Measurements from ENCODE around the gene TMEM221. TPM values are rescaled to one million over a fixed set of nuclear protein-coding genes. Genes with fewer than 3 reads are reported as not detected.

TMEM221 gene
- total RNA-seq, result 0.25 TPM in 1 of 2 replicates, not detected in the other

DNA sequence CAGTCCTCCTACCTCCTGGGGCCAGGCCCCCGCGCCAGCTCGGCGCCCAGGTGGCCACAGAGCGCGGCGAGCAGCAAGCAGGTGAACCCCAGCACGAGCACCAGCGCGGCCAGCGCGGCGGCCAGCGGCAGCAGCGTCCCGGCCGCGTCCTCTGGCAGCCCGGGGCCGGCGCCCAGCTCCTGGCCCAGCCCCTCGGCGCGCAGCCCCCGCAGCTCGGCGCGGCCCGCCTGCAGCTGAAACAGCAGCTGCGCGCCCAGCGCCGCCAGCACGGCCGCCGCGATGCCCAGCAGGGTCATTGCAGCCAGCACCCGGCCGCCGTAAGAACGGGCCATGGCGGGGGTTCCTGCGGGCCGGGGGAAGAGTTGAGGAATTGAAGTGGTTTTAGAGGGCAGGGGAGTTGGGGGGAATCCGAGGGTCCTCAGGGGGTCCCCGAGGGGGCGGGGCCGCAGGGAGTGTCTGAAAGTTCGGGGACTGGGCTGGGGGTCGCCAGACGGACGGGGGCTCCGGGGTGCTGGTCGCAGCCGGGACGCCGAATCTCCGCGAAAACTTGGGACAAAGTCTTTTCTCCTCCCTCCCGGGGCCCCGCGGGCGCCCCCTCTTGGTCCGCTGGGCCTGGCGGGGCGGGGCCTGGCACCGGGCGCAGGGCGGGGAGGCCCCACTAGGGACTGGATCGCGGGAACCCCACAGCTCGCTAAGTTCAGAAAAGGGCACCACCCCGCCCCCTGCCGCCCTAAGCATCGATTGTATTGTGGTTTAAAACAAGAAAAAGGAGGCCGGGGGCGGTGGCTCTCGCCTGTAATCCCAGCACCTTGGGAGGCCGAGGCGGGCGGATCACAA, at the start of gene TMEM221:
TMEM221 (minus strand) TSS at position 538 of the 837 bp plus-strand sequence; CDS start at position 332, 206 bp downstream.

GRCh38 chr19:17470068-17470841, 21.8 kb upstream of the TMEM221 start, which contains the start of gene SLC27A1:
SLC27A1 (plus strand) TSS chr19:17470524; CDS start chr19:17470541, 17 bp downstream.

DNA sequence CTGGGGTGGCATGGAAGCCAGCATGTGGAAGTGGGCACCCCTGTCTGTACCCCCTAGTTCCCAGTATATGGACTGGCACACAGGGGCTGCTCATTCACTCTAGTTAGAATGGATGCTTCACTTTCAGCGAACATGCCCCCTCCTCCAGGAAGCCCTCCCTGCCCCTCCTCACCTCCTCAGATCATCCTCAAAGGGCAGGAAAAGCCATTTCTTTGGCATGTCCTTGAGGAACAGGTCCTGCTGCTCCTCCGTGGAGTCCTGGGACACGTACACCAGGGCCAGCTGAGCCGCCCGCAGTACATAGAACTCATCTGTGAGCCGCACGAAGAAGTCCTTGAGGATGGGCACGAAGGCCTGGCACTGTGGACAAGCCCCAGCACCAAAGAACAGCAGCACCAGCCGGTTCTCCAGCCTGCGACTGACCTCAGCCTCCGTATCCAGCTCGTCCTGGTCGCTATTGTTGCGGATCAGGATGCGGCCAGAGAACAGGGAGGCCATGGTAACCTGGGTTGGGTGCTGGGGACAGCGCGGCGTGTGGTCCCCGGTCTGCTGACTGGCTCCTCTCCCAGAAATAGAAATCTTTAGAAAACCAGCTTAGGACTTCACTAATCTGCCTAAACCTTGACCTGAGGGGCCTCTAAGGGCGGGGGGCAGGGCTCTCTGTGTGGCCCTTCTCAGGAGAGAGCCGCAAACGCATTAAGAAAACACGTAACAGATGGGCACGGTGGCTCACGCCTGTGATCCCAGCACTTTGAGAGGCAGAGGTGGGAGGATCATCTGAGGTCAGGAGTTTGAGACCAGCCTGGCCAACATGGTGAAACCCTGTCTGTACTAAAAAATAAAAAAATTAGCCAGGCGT, 12.1 kb upstream of the TMEM221 start, which contains the start of gene NXNL1:
NXNL1 (minus strand) TSS at position 555 of the 859 bp plus-strand sequence; CDS start at position 498, 57 bp downstream.

DNA sequence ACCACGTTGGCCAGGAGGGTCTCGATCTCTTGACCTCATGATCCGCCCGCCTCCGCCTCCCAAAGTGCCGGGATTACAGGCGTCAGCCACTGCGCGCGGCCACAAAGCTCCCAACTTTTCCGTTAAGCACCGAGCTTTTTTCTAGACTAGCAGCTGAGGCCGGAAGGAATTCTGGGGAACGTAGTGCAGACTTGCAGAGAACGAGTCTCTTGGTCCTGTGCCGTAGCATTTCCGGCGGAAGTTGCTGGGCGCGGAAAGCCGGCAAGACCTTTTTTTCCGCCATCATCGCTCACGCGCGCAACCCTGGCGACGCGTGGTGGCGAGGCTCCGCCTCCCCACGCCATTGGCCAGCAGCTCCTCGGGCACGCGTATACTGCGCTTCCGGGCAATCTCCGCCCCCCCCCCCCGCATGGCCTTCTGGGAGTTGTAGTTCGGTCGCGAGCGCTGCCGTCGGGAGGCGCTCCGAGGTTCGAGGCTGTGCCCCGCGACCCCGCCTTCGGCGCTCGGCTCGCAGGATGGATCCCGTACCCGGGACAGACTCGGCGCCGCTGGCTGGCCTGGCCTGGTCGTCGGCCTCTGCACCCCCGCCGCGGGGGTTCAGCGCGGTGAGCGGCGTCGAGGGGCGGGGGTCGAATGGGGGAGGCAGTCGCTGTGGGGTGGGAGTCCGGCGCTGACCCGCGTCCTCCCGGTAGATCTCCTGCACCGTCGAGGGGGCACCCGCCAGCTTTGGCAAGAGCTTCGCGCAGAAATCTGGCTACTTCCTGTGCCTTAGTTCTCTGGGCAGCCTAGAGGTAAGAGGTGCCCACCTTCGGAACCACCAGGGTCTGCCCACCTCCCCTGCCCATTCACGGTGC, 28.6 kb downstream of the TMEM221 start, which contains the start of gene MVB12A:
MVB12A (plus strand) TSS at position 427 of the 854 bp plus-strand sequence; CDS start at position 516, 89 bp downstream.

GRCh38 chr19:17405250-17406045, 43.0 kb downstream of the TMEM221 start, which contains the start of gene BST2:
BST2 (minus strand) TSS chr19:17405630; CDS start chr19:17405575, 55 bp downstream.

GRCh38 chr19:17393914-17394313, 54.6 kb downstream of the TMEM221 start, which contains the start of gene CCDC194:
CCDC194 (minus strand) TSS chr19:17394196; CDS start chr19:17394158, 38 bp downstream.

Other genes with a start within 250 kb of the TMEM221 start
- gene USE1, start 233.3 kb downstream of the TMEM221 start, total RNA-seq, result 29.3 and 29.7 TPM in 2 replicates
- 5.9 and 7.8 TPM in 2 replicates for gene OCEL1, start 222.4 kb downstream of the TMEM221 start, total RNA-seq
- 48.0 and 52.5 TPM in 2 replicates for gene NR2F6, start 202.7 kb downstream of the TMEM221 start, total RNA-seq
- gene USHBP1, start 183.9 kb downstream of the TMEM221 start, total RNA-seq, result 0.25 and 0.44 TPM in 2 replicates
- gene BABAM1, start 181.2 kb downstream of the TMEM221 start, total RNA-seq, result 47.7 and 49.2 TPM in 2 replicates
- gene ANKLE1, start 166.8 kb downstream of the TMEM221 start, total RNA-seq, result 0.12 TPM in 1 of 2 replicates, not detected in the other
- gene ABHD8, start 145.2 kb downstream of the TMEM221 start, total RNA-seq, result 7.2 TPM in 2 replicates
- 98.2 and 107 TPM in 2 replicates for gene MRPL34, start 142.8 kb downstream of the TMEM221 start, total RNA-seq
- 33.1 and 42.0 TPM in 2 replicates for gene DDA1, start 139.1 kb downstream of the TMEM221 start, total RNA-seq
- 3.1 and 3.9 TPM in 2 replicates for gene ANO8, start 113.8 kb downstream of the TMEM221 start, total RNA-seq
- gene GTPBP3, start 111.1 kb downstream of the TMEM221 start, total RNA-seq, result 16.6 and 21.0 TPM in 2 replicates
- gene PLVAP, start 71.3 kb downstream of the TMEM221 start, total RNA-seq, result 0.20 and 0.31 TPM in 2 replicates
- not detected in 2 replicates for gene CCDC194, start 54.5 kb downstream of the TMEM221 start, total RNA-seq
- 13.6 and 13.7 TPM in 2 replicates for gene BST2, start 43.0 kb downstream of the TMEM221 start, total RNA-seq
- 52.6 and 53.4 TPM in 2 replicates for gene MVB12A, start 28.6 kb downstream of the TMEM221 start, total RNA-seq
- gene NXNL1, start 12.3 kb upstream of the TMEM221 start, total RNA-seq, result not detected in 2 replicates
- 41.8 and 43.5 TPM in 2 replicates for gene SLC27A1, start 21.9 kb upstream of the TMEM221 start, total RNA-seq
- gene PGLS, start 63.0 kb upstream of the TMEM221 start, total RNA-seq, result 116 and 122 TPM in 2 replicates
- gene COLGALT1, start 107.0 kb upstream of the TMEM221 start, total RNA-seq, result 98.8 and 103 TPM in 2 replicates
- gene UNC13A, start 239.7 kb upstream of the TMEM221 start, total RNA-seq, result 0.06 TPM in 1 of 2 replicates, not detected in the other

All from cardiac ventricle fibroblast (primary cell).